Measurements from ENCODE around the gene CMC2.

DNA sequence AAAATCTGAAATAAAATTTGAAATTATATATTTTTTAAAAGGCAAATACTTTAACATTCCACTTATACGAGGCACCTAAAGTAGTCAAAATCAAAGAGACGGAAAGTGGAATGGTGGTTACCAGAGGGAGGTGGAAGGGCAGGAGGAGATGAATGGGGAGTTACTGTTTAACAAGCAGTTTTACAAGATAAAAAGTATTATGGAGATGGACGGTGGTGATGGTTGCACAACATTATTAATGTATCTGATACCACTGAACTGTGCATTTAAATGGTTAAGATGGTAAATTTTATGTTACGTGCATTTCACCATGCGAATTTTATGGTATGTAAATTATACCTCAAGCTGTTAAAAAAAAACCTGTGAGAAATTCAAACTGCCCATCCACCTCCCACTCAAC lies 5.4 kb downstream of the CMC2 start:
- TF ChIP-seq, protein P1, sequence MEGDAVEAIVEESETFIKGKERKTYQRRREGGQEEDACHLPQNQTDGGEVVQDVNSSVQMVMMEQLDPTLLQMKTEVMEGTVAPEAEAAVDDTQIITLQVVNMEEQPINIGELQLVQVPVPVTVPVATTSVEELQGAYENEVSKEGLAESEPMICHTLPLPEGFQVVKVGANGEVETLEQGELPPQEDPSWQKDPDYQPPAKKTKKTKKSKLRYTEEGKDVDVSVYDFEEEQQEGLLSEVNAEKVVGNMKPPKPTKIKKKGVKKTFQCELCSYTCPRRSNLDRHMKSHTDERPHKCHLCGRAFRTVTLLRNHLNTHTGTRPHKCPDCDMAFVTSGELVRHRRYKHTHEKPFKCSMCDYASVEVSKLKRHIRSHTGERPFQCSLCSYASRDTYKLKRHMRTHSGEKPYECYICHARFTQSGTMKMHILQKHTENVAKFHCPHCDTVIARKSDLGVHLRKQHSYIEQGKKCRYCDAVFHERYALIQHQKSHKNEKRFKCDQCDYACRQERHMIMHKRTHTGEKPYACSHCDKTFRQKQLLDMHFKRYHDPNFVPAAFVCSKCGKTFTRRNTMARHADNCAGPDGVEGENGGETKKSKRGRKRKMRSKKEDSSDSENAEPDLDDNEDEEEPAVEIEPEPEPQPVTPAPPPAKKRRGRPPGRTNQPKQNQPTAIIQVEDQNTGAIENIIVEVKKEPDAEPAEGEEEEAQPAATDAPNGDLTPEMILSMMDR (IDR thresholded peaks at IDR 0.05), result no peak
- TF ChIP-seq POLR2A (IDR thresholded peaks at IDR 0.05), result no peak
